Esophagus (tissue), 2 donors: ENCODE results near the gene ABCB9. TPM values are rescaled to one million over a fixed set of nuclear protein-coding genes. Genes with fewer than 3 reads are reported as not detected.

ENCODE experiments used
- H3K27ac ChIP-seq, 2 donors: one replicate each; pipeline ENCODE4 v1.5.1; 2013; ENCODE audit warnings: low read depth in 2 of 2, mild to moderate bottlenecking in 2 of 2, inconsistent platforms in 1 of 2, low read length in 1 of 2, moderate library complexity in 1 of 2
- H3K27me3 ChIP-seq, 2 donors: one replicate each; pipeline ENCODE4 v1.6.1; 2013; ENCODE audit warnings: low read length in 2 of 2, control low read depth in 1 of 2, mild to moderate bottlenecking in 1 of 2; ENCODE audit not compliant: insufficient read depth in 2 of 2, control insufficient read depth in 1 of 2
- H3K36me3 ChIP-seq, 2 donors: one replicate each; pipeline ENCODE4 v1.6.1; 2013; ENCODE audit warnings: low read length in 1 of 2; ENCODE audit not compliant: control insufficient read depth in 2 of 2, insufficient read depth in 2 of 2
- H3K4me1 ChIP-seq, 2 donors: one replicate each; pipeline ENCODE4 v1.6.1; 2013; ENCODE audit warnings: low read length in 1 of 2; ENCODE audit not compliant: control insufficient read depth in 2 of 2, insufficient read depth in 2 of 2
- H3K4me3 ChIP-seq, 2 donors: one replicate each; pipeline ENCODE4 v1.5.1; 2013; ENCODE audit warnings: low read length in 2 of 2, mild to moderate bottlenecking in 2 of 2, low read depth in 1 of 2, moderate library complexity in 1 of 2
- H3K9me3 ChIP-seq, 2 donors: one replicate each; pipeline ENCODE4 v1.6.1; 2013; ENCODE audit warnings: mild to moderate bottlenecking in 2 of 2, low read depth in 1 of 2, low read length in 1 of 2, moderate library complexity in 1 of 2; ENCODE audit not compliant: control insufficient read depth in 2 of 2, insufficient read depth in 1 of 2
- WGBS, 2 donors: extraction: QIAGEN DNeasy Blood & Tissue Kit; methylation state at CpG; one replicate each; pipeline ENCODE4 v1.1.7; 2013; 5-methylcytosine and 5-hydroxymethylcytosine counted together
- polyA plus RNA-seq, 2 donors: library from polyadenylated mRNA; stranded (reverse); fragments of 200-250 nt; gene quantifications; one replicate each; pipeline ENCODE4 v1.2.3, GENCODE V29; 2013
- donor health status: healthy with polysubstance abuse.
- donor health status: Bipolar disorder and iron deficiency.

ABCB9 gene
- polyA plus RNA-seq, 2 donors = 1.5 to 4.4 TPM

DNA sequence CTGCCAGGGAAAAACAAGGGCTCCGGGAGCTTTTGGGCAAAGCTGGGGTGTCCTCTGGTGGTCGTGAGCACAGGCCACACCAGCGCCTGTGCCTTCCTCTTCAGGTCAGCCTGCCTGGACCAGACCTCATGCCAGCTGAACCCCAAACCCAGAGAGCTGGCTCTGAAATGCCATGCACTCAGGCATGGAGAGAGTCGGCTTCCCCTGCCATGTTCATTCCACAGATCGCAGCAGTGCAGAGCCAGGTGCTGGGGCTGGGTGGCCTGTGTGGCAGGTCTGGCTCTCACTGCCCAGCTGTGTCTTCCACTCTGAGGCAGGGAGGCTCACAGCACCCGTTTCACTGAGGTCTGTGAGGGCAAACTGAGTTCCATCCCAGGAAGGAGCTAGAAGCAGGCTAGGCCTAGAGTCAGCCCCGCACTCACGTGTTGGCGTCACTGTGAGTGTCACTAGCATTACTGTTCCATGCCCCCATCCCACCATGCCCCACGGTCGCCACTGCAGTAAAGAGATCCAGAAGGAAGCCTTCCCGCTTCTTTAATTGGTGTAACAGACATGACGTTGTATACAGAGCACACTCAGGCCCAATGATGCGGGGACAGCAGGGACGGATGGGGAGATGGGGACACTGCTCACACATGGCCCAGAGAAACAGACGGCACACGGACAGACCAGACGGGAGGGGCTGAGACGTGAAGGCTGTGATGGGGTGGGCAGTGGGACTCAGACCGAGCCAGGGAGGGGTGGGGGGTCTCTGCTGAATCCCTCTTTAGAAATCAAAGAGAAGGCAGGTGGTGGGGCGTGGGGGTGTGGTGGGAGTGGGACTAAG is 16.9 kb upstream of the ABCB9 start:
- Histone ChIP-seq H3K9me3 (no peaks in the 10 kb centered on the region), H3K4me1 (peaks cover 18 to 37% of the 10 kb centered on the region in 2 donors), H3K36me3 (peaks cover 0 to 47% of the 10 kb centered on the region in 2 donors), H3K27me3 (no peaks in the 10 kb centered on the region), H3K4me3 (no peak overlapping the region), H3K27ac (peak overlapping the region in 1 of 2 donors; percentile 2)
- 72 to 73% methylated on average over 20 to 21 of the region's 21 CpGs for WGBS, 2 donors

- Histone ChIP-seq H3K27ac (peak overlapping the region in 1 of 2 donors; percentile 2), H3K4me1 (peaks cover 18 to 37% of the 10 kb centered on the region in 2 donors), H3K4me3 (no peak overlapping the region)
Observed at GRCh38 chr12:122982477-122982815, 16.2 kb upstream of the ABCB9 start.

DNA sequence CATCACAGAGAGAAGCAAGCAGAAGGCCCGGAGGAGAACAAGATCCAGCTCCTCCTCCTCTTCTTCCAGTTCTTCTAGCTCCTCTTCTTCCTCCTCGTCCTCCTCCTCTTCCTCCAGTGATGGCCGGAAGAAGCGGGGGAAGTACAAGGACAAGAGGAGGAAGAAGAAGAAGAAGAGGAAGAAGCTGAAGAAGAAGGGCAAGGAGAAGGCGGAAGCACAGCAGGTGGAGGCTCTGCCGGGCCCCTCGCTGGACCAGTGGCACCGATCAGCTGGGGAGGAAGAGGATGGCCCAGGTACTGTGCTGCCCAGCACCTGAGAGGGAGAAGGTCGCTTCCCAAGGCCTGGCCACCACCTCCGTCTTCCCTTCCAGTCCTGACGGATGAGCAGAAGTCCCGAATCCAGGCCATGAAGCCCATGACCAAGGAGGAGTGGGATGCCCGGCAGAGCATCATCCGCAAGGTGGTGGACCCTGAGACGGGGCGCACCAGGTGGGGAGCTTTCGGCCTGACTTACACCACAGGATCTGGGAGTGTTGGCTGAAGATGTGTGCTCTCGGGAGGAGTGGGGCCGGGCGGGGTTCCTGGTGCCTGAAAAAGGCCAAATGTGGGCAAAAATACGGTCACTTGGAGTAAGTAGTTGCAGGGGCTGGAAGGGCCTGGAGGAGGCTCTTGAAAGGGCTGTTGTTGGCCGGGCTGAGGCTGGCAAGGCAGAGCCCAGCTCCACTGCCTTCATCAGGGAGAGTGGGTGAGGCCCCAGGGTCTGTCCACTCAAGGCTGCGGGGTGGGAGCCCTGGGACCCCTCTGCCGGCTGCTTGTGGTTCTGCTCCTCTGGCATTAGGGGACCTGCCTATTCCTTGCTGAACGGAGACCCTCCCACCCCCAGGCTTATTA is 15.6 kb upstream of the ABCB9 start:
- H3K9me3 ChIP-seq = no peaks in the 10 kb centered on the region
- 63 to 68% methylated on average over 24 to 25 of the region's 25 CpGs for WGBS, 2 donors
- peaks cover 18 to 38% of the 10 kb centered on the region in 2 donors for H3K4me1 ChIP-seq
- H3K27me3 ChIP-seq = no peaks in the 10 kb centered on the region
- peak overlapping the region; percentile 81 to 85 for H3K27ac ChIP-seq
- peak overlapping the region; percentile 89 to 93 for H3K4me3 ChIP-seq
- H3K36me3 ChIP-seq = peaks cover 0 to 35% of the 10 kb centered on the region in 2 donors

More at GRCh38 chr12:122982477-122982815, 16.2 kb upstream of the ABCB9 start:
- H3K27me3 ChIP-seq = no peaks in the 10 kb centered on the region
- 63 to 68% methylated on average over 11 of the region's 11 CpGs for WGBS, 2 donors
- peaks cover 0 to 40% of the 10 kb centered on the region in 2 donors for H3K36me3 ChIP-seq
- H3K9me3 ChIP-seq = no peaks in the 10 kb centered on the region

DNA sequence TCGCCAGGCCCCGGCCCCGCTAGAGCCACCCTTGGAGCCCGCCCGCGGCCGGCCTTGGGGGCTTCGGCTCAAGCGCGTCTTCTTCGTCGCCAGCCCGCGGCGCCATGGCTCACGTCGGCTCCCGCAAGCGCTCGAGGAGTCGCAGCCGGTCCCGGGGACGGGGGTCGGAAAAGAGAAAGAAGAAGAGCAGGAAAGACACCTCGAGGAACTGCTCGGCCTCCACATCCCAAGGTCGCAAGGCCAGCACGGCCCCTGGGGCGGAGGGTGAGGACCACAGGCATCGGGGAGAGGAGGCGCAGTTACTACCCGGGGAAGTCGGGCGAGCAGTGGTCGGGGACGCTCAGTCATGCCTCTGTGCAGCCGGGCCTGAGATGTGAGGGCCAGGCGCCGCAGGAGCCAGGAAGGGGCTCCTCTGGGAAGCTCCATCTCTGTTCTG is 14.8 kb upstream of the ABCB9 start:
- no peaks in the 10 kb centered on the region for H3K9me3 ChIP-seq
- 0 to 1% methylated on average over 38 to 40 of the region's 40 CpGs for WGBS, 2 donors
- peak overlapping the region; percentile 89 to 93 for H3K4me3 ChIP-seq
- peaks cover 24 to 43% of the 10 kb centered on the region in 2 donors for H3K4me1 ChIP-seq
- peaks cover 0 to 31% of the 10 kb centered on the region in 2 donors for H3K36me3 ChIP-seq
- peak overlapping the region; percentile 81 to 85 for H3K27ac ChIP-seq
- no peaks in the 10 kb centered on the region for H3K27me3 ChIP-seq

- Histone ChIP-seq H3K27ac (peak within 1 kb of the TSS; percentile 81 to 85), H3K4me3 (peak within 1 kb of the TSS; percentile 89 to 93), H3K36me3 (peaks cover 0 to 26% of the 10 kb centered on the region in 2 donors), H3K9me3 (no peaks in the 10 kb centered on the region), H3K4me1 (peaks cover 25 to 48% of the 10 kb centered on the region in 2 donors), H3K27me3 (no peaks in the 10 kb centered on the region)
- 0 to 1% methylated on average over 69 to 96 of the region's 96 CpGs for WGBS, 2 donors
Observed at GRCh38 chr12:122980183-122981035, 14.1 kb upstream of the ABCB9 start, which contains the start of gene ARL6IP4. Gene ARL6IP4 (plus strand): TSS chr12:122980681. CDS start chr12:122981140, 459 bp downstream.

- H3K4me1 ChIP-seq = peaks cover 25 to 45% of the 10 kb centered on the region in 2 donors
- peaks cover 0 to 26% of the 10 kb centered on the region in 2 donors for H3K36me3 ChIP-seq
- H3K27ac ChIP-seq = peak overlapping the region; percentile 81 to 85
- H3K4me3 ChIP-seq = peak overlapping the region; percentile 89 to 93
- H3K27me3 ChIP-seq = no peaks in the 10 kb centered on the region
- 5% methylated on average over 7 of the region's 7 CpGs for WGBS, 2 donors
- no peaks in the 10 kb centered on the region for H3K9me3 ChIP-seq
Observed at GRCh38 chr12:122979908-122980182, 13.6 kb upstream of the ABCB9 start.

- Histone ChIP-seq H3K36me3 (peaks cover 0 to 26% of the 10 kb centered on the region in 2 donors), H3K27ac (peak overlapping the region in 1 of 2 donors; percentile 85), H3K27me3 (no peaks in the 10 kb centered on the region), H3K4me3 (peak overlapping the region in 1 of 2 donors; percentile 89), H3K9me3 (no peaks in the 10 kb centered on the region), H3K4me1 (peaks cover 25 to 42% of the 10 kb centered on the region in 2 donors)
- WGBS, 2 donors = 71 to 76% methylated on average over 28 of the region's 28 CpGs
Observed at GRCh38 chr12:122979001-122979907, 13.0 kb upstream of the ABCB9 start.

- no peak overlapping the region for H3K27ac ChIP-seq
- WGBS, 2 donors = 86 to 89% methylated on average over 21 of the region's 21 CpGs
- no peak overlapping the region for H3K4me3 ChIP-seq
- no peaks in the 10 kb centered on the region for H3K27me3 ChIP-seq
- peaks cover 25 to 36% of the 10 kb centered on the region in 2 donors for H3K4me1 ChIP-seq
- H3K9me3 ChIP-seq = no peaks in the 10 kb centered on the region
- H3K36me3 ChIP-seq = peaks cover 0 to 26% of the 10 kb centered on the region in 2 donors
Observed at GRCh38 chr12:122978507-122978955, 12.3 kb upstream of the ABCB9 start.
